LNCAP (cell line): ENCODE data around the gene CCSER2.

Experiments used
- TF ChIP-seq, protein P1 (sequence below): fragments of 450-650 bp; IDR thresholded peaks from 2 replicates; pipeline ENCODE4 v1.5.1; 2017; ENCODE audit warnings: mild to moderate bottlenecking

The CCSER2 gene

DNA sequence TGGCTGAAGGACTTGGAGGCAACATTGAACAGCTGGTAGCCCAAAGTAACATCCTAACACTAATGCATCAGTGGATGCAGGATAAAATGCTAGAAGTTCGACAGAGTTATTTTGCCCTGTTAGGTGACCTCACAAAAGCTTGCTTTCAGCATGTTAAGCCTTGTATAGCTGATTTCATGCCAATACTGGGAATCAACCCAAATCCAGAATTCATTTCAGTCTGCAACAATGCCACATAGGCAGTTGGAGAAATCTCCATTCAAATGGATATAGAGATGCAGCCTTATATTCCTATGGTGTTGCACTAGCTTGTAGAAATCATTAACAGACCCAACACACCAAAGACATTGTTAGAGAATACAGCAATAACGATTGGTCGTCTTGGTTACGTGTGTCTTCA, 62.9 kb downstream of the CCSER2 start:
- TF ChIP-seq, protein P1, sequence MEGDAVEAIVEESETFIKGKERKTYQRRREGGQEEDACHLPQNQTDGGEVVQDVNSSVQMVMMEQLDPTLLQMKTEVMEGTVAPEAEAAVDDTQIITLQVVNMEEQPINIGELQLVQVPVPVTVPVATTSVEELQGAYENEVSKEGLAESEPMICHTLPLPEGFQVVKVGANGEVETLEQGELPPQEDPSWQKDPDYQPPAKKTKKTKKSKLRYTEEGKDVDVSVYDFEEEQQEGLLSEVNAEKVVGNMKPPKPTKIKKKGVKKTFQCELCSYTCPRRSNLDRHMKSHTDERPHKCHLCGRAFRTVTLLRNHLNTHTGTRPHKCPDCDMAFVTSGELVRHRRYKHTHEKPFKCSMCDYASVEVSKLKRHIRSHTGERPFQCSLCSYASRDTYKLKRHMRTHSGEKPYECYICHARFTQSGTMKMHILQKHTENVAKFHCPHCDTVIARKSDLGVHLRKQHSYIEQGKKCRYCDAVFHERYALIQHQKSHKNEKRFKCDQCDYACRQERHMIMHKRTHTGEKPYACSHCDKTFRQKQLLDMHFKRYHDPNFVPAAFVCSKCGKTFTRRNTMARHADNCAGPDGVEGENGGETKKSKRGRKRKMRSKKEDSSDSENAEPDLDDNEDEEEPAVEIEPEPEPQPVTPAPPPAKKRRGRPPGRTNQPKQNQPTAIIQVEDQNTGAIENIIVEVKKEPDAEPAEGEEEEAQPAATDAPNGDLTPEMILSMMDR, result no peak

DNA sequence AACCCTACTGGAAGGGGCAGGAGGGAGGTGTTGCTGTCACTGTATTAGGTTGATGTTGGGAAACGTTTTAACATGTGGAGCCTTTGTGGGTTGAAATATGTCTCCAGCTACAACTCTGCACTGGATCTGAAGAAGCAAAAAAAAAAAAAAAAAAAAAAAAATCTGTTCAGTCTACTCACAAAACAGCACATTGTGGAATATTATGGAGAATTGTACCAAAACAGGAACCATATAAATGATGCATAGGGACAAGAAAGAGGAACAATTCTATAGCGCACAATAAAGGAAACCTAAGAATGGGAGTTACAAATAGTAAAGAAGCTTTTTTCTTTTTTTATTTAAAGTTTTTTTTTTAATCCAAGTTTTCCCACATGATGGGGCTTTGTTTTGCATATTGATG, 63.8 kb downstream of the CCSER2 start:
- TF ChIP-seq, protein P1, result no peak

DNA sequence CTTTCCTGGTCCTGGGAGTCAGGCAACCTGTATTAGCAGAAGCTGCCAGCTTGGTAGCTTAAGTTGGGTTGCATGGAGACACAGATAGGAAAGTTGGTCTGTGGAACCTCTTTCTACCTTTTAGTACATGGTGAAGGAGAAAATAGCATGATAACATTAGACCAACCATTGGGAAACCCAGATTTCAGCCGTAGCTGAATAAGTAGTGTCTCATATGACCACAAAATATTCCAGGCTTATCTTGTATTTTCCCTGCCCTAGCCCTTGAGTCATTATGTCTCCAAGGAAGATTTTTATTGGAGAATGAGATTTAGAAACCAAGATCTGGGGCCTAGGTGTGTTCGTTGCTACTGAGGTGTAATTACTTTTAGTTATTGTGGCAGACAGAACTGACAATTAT, 67.2 kb downstream of the CCSER2 start:
- TF ChIP-seq, protein P1, result no peak

DNA sequence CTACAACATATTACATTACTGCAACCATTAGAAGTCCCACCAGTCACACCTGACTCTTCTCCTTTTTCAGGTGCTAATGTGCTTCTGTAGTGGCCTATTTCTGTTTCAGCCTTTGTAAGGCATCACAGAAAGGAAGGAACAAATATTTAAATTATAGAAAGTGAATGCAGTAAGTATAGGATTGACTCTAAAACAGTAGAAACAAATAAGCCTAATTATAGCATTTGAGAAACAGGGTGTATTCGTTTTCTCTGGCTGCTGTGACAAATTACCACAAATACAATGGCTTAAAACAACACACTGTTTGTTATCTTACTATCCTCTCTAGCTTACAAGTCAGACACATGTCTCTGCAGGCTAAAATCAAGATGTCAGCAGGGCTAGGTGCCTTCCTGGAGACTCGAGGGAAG, 69.4 kb downstream of the CCSER2 start:
- TF ChIP-seq, protein P1, result no peak

DNA sequence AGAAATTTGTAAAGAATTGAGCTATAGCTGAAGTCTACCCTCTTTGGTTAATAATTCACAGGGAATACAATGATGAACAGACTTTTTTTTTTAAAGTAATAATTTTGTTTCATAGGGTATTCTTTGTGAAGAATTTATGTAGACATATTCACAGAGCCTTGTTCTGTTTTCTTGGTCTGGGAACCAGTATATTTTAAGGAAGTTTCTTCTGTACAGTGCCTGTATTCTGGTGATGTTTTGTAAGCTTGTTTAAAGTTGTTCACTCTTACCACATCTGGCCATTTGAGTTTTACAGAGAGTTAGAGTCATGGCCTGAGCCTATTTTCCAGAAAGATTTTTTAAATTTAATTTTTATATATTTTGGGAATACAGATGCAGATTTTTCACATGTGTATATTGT, 70.3 kb downstream of the CCSER2 start:
- TF ChIP-seq, protein P1, result no peak

DNA sequence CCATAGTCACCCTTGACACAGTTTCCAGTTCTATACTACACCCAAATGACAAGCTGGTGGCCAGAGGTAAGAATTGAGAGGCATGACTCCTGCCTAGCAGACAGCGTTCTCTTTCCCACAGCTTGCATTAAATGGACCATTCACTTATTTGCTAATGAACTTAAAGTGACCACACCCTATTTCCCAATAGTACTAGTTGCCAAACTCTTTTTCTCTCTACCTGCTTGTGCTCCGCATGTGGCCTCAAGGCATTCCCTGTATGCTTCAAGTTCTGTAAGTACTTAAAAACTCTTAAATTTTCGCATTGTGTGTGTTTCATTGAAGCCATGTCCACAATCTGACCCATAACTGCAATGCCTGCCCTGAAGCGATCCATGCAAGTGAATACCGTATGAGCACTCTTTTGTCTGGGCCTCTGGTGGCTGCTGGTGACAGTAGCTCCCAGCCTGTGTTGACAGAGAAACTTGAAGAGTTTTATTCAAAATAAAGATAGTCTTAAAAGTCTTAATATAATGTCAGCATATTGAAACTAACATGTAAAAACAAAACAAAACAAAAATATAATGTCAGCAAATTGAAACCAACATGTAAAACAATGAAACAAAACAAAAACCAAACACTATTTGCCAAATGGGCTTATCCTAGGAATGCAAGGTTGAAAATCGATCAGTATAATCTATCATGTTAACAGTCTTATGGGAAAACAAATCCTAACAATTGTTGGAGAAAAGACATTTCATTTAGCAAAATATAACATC, 73.6 kb downstream of the CCSER2 start:
- TF ChIP-seq, protein P1, result no peak

DNA sequence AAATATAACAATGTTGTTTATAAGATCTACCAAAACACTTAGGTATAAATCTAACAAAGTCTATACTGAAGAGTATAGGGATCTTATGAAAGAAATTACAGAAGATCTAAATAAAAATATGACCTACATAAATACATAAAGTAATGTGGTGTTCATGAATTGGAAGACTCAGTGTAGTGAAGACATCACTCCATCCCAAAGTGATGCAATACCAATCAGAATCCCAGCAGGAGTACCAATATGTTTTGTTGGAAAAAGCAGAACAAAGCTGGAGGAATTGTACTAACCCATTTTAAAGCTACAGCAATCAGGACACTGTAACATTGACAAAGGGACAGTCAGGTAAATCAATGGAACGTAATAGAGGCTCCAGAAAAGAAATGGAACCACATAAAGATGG, 76.4 kb downstream of the CCSER2 start:
- TF ChIP-seq, protein P1, result no peak

DNA sequence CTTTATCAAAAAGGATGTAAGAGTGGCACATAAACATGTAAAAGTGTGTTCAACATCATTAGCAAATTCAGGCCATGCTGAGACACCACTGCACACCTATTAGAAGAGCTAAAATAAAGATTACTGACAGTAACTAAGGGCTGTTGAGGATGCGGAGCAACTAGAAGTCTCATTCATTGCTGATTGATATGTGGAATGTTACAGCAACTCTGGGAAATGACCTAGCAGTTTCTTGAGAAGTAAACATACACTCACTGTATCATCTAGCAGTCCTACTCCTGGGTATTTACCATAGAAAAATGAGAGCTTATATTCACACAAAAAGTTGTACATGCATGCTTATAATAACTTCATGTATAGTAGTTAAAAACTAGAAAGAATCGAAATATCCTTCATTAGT, 77.3 kb downstream of the CCSER2 start:
- TF ChIP-seq, protein P1, result no peak
